ENCODE results near the gene TXNDC11.

The TXNDC11 gene

GRCh38 chr16:11674818-11675560 is 67.7 kb downstream of the TXNDC11 start:
- peak; percentile 35 for DNase-seq (ENCODE audit: low read depth)

GRCh38 chr16:11674001-11674817 is 68.4 kb downstream of the TXNDC11 start:
- DNase-seq (ENCODE audit: low read depth) = no peak

GRCh38 chr16:11673091-11674000 is 69.3 kb downstream of the TXNDC11 start:
- no peak for DNase-seq (ENCODE audit: low read depth)

GRCh38 chr16:11672206-11673090 is 70.2 kb downstream of the TXNDC11 start:
- no peak for DNase-seq (ENCODE audit: low read depth)

- no peak for DNase-seq (ENCODE audit: low read depth)
Measured at GRCh38 chr16:11671676-11672075, 71.0 kb downstream of the TXNDC11 start.

- DNase-seq (ENCODE audit: low read depth) = no peak
Measured at GRCh38 chr16:11671271-11671670, 71.4 kb downstream of the TXNDC11 start.

GRCh38 chr16:11670171-11671131 is 72.2 kb downstream of the TXNDC11 start:
- DNase-seq (ENCODE audit: low read depth) = no peak

- no peak for DNase-seq (ENCODE audit: low read depth)
Measured at GRCh38 chr16:11669380-11670146, 73.1 kb downstream of the TXNDC11 start.

- no peak for DNase-seq (ENCODE audit: low read depth)
Measured at GRCh38 chr16:11668623-11669379, 73.9 kb downstream of the TXNDC11 start.

- DNase-seq (ENCODE audit: low read depth) = peak; percentile 65
Measured at GRCh38 chr16:11667824-11668622, 74.6 kb downstream of the TXNDC11 start, which contains the start of gene SNN. SNN (plus strand) TSS chr16:11668455; CDS start chr16:11676060, 7,605 bp downstream.

GRCh38 chr16:11667221-11667823 is 75.3 kb downstream of the TXNDC11 start:
- DNase-seq (ENCODE audit: low read depth) = no peak

- DNase-seq (ENCODE audit: low read depth) = no peak
Measured at GRCh38 chr16:11666103-11667055, 76.3 kb downstream of the TXNDC11 start.

GRCh38 chr16:11665071-11665491 is 77.6 kb downstream of the TXNDC11 start:
- no peak for DNase-seq (ENCODE audit: low read depth)

- DNase-seq (ENCODE audit: low read depth) = no peak
Measured at GRCh38 chr16:11662582-11662981, 80.1 kb downstream of the TXNDC11 start.

- no peak for DNase-seq (ENCODE audit: low read depth)
Measured at GRCh38 chr16:11660565-11660964, 82.1 kb downstream of the TXNDC11 start.

Measured in amniotic epithelial cell (primary cell).